ENCODE results near the gene SHQ1. TPM values are rescaled to one million over a fixed set of nuclear protein-coding genes. Genes with fewer than 3 reads are reported as not detected.

Gene SHQ1
- total RNA-seq, 1 donor = 19.2 TPM

- no peak for DNase-seq (ENCODE audit: insufficient read length, low spot score, missing footprints)
- Histone ChIP-seq H3K79me2 (ENCODE audit: insufficient read depth, low read length) (no peaks in the 10 kb centered on the region), H3K27me3 (ENCODE audit: insufficient read depth, low read length) (no peaks in the 10 kb centered on the region), H4K20me1 (ENCODE audit: insufficient read depth, low read length) (no peaks in the 10 kb centered on the region), H2AFZ (ENCODE audit: low read length) (no peak overlapping the region), H3K4me2 (ENCODE audit: insufficient read depth, low read length) (no peak overlapping the region), H3K27ac (ENCODE audit: low read depth, low read length) (no peak overlapping the region), H3K36me3 (ENCODE audit: insufficient read depth, low read length) (peaks cover 11% of the 10 kb centered on the region), H3K4me3 (ENCODE audit: insufficient read depth, low read length) (no peak overlapping the region), H3K9me3 (ENCODE audit: low read depth, low read length) (no peaks in the 10 kb centered on the region), H3K4me1 (ENCODE audit: insufficient read depth, low read length) (no peaks in the 10 kb centered on the region)
- no peak for TF ChIP-seq CTCF (IDR thresholded peaks at IDR 0.05; ENCODE audit: extremely low read depth, low read depth, low read length)
Observed at GRCh38 chr3:72810659-72811434, 37.4 kb downstream of the SHQ1 start.

GRCh38 chr3:72810063-72810462 lies 38.2 kb downstream of the SHQ1 start:
- Histone ChIP-seq H3K4me2 (ENCODE audit: insufficient read depth, low read length) (no peak overlapping the region), H3K79me2 (ENCODE audit: insufficient read depth, low read length) (no peaks in the 10 kb centered on the region), H3K9me3 (ENCODE audit: low read depth, low read length) (no peaks in the 10 kb centered on the region), H3K36me3 (ENCODE audit: insufficient read depth, low read length) (peaks cover 11% of the 10 kb centered on the region), H3K27ac (ENCODE audit: low read depth, low read length) (no peak overlapping the region), H3K4me3 (ENCODE audit: insufficient read depth, low read length) (no peak overlapping the region), H3K27me3 (ENCODE audit: insufficient read depth, low read length) (no peaks in the 10 kb centered on the region), H2AFZ (ENCODE audit: low read length) (no peak overlapping the region), H4K20me1 (ENCODE audit: insufficient read depth, low read length) (no peaks in the 10 kb centered on the region), H3K4me1 (ENCODE audit: insufficient read depth, low read length) (no peaks in the 10 kb centered on the region)
- DNase-seq (ENCODE audit: insufficient read length, low spot score, missing footprints) = peak; percentile 76
- no peak for TF ChIP-seq CTCF (IDR thresholded peaks at IDR 0.05; ENCODE audit: extremely low read depth, low read depth, low read length)

DNA sequence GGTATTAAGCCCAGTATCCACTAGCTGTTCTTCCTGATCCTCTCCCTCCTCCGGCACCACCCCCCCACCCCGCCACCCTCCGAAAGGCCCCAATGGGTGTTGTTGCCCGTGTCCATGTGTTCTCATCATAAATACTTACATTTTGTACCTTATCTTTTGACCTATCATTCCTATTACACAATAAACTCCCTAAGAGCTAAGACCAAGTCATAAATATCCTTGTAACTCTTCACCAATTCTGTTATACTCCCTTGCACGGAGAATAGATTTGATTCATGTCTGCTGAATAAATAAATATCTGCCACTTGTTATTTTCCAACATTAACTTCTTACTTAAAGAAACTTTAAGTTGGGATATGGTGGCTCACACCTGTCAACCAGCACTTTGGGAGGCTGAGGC lies 43.9 kb downstream of the SHQ1 start:
- no peak overlapping the region for H2AFZ ChIP-seq (ENCODE audit: low read length)
- H3K4me1 ChIP-seq (ENCODE audit: insufficient read depth, low read length) = no peaks in the 10 kb centered on the region
- H3K27me3 ChIP-seq (ENCODE audit: insufficient read depth, low read length) = no peaks in the 10 kb centered on the region
- no peak overlapping the region for H3K27ac ChIP-seq (ENCODE audit: low read depth, low read length)
- no peak overlapping the region for H3K4me3 ChIP-seq (ENCODE audit: insufficient read depth, low read length)
- no peaks in the 10 kb centered on the region for H3K9me3 ChIP-seq (ENCODE audit: low read depth, low read length)
- H3K79me2 ChIP-seq (ENCODE audit: insufficient read depth, low read length) = no peaks in the 10 kb centered on the region
- H4K20me1 ChIP-seq (ENCODE audit: insufficient read depth, low read length) = no peaks in the 10 kb centered on the region
- no peak for TF ChIP-seq CTCF (IDR thresholded peaks at IDR 0.05; ENCODE audit: extremely low read depth, low read depth, low read length)
- peaks cover 4% of the 10 kb centered on the region for H3K36me3 ChIP-seq (ENCODE audit: insufficient read depth, low read length)
- DNase-seq (ENCODE audit: insufficient read length, low spot score, missing footprints) = peak; percentile 31
- no peak overlapping the region for H3K4me2 ChIP-seq (ENCODE audit: insufficient read depth, low read length)

DNA sequence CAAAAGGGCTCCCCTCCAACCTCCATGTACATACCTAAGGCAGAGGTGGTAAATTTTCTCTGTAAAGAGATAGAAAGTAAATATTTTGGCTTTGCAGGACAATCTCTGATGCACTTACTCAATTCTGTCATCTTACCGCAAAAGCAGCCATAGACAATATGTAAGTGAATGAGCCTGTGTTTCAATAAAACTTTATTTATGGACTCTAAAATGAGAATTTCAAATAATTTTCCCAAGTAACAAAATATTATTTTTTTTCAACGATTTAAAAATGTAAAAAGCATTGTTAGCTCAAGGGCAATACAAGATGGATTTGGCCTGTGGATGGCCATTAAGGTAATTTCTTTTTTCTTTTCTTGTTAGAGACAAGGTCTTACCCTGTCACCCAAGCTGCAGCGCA lies 44.7 kb downstream of the SHQ1 start:
- H3K36me3 ChIP-seq (ENCODE audit: insufficient read depth, low read length) = no peaks in the 10 kb centered on the region

More for the DNA sequence above, 44.7 kb downstream of the SHQ1 start:
- no peaks in the 10 kb centered on the region for H3K4me1 ChIP-seq (ENCODE audit: insufficient read depth, low read length)
- no peaks in the 10 kb centered on the region for H3K79me2 ChIP-seq (ENCODE audit: insufficient read depth, low read length)
- no peak overlapping the region for H3K27ac ChIP-seq (ENCODE audit: low read depth, low read length)
- DNase-seq (ENCODE audit: insufficient read length, low spot score, missing footprints) = no peak
- no peaks in the 10 kb centered on the region for H3K27me3 ChIP-seq (ENCODE audit: insufficient read depth, low read length)
- no peak overlapping the region for H2AFZ ChIP-seq (ENCODE audit: low read length)
- TF ChIP-seq CTCF (IDR thresholded peaks at IDR 0.05; ENCODE audit: extremely low read depth, low read depth, low read length) = no peak
- no peaks in the 10 kb centered on the region for H3K9me3 ChIP-seq (ENCODE audit: low read depth, low read length)
- H3K4me2 ChIP-seq (ENCODE audit: insufficient read depth, low read length) = no peak overlapping the region
- no peaks in the 10 kb centered on the region for H4K20me1 ChIP-seq (ENCODE audit: insufficient read depth, low read length)
- no peak overlapping the region for H3K4me3 ChIP-seq (ENCODE audit: insufficient read depth, low read length)
